Astrocyte (in vitro differentiated cells and primary cell): Measurements from ENCODE around the gene TOMM22. TPM values are rescaled to one million over a fixed set of nuclear protein-coding genes. Genes with fewer than 3 reads are reported as not detected.

ENCODE experiments used
- DNase-seq: peaks from one replicate; pipeline ENCODE4 v3.0.0-alpha.2; 2010; ENCODE audit warnings: low read depth
- FAIRE-seq: peaks from 2 replicates; lab custom pipeline; 2011; peaks lifted over from hg19 to GRCh38; lab: Jason Lieb, UNC
- H2AFZ ChIP-seq: 2 replicates; pipeline ENCODE4 v1.6.0; 2012; ENCODE audit warnings: low read depth, low read length, inconsistent platforms
- H3K27ac ChIP-seq: 2 replicates; pipeline ENCODE4 v1.5.1; 2011; ENCODE audit warnings: low read depth, low read length, inconsistent platforms
- H3K27me3 ChIP-seq: 2 replicates; pipeline ENCODE4 v1.6.0; 2011; ENCODE audit warnings: low read length, inconsistent platforms; ENCODE audit not compliant: insufficient read depth
- H3K36me3 ChIP-seq: 2 replicates; pipeline ENCODE4 v1.5.1; 2011; ENCODE audit warnings: low read length, inconsistent platforms; ENCODE audit not compliant: insufficient read depth
- H3K4me1 ChIP-seq: 2 replicates; pipeline ENCODE4 v1.5.1; 2011; ENCODE audit warnings: low read length, inconsistent platforms; ENCODE audit not compliant: insufficient read depth
- H3K4me2 ChIP-seq: 2 replicates; pipeline ENCODE4 v1.6.0; 2012; ENCODE audit warnings: low read length, inconsistent platforms
- H3K4me3 ChIP-seq: 2 replicates; pipeline ENCODE4 v1.5.1; 2011; ENCODE audit warnings: low read depth, mild to moderate bottlenecking, low read length, inconsistent platforms; ENCODE audit not compliant: insufficient read depth
- H3K79me2 ChIP-seq: 2 replicates; pipeline ENCODE4 v1.6.0; 2012; ENCODE audit warnings: mild to moderate bottlenecking, low read length, inconsistent platforms; ENCODE audit not compliant: insufficient read depth
- H3K9ac ChIP-seq: 2 replicates; pipeline ENCODE4 v1.6.0; 2012; ENCODE audit warnings: mild to moderate bottlenecking, low read length, inconsistent platforms
- H3K9me3 ChIP-seq: 2 replicates; pipeline ENCODE4 v1.5.1; 2012; ENCODE audit warnings: low read depth, mild to moderate bottlenecking, low read length, inconsistent platforms; ENCODE audit not compliant: insufficient read depth
- H4K20me1 ChIP-seq: 2 replicates; pipeline ENCODE4 v1.6.0; 2012; ENCODE audit warnings: low read length, inconsistent platforms; ENCODE audit not compliant: insufficient read depth
- H3K27ac Mint-ChIP-seq: one replicate; pipeline ENCODE4 v1.8.0; 2021; ENCODE audit warnings: mild to moderate bottlenecking, mixed read lengths; ENCODE audit not compliant: unreplicated experiment
- H3K27me3 Mint-ChIP-seq: one replicate; pipeline ENCODE4 v1.8.0; 2021; ENCODE audit warnings: low read depth, mixed read lengths; ENCODE audit not compliant: unreplicated experiment
- H3K36me3 Mint-ChIP-seq: one replicate; pipeline ENCODE4 v1.8.0; 2021; ENCODE audit warnings: low read depth, mixed read lengths; ENCODE audit not compliant: unreplicated experiment
- H3K4me1 Mint-ChIP-seq: one replicate; pipeline ENCODE4 v1.8.0; 2021; ENCODE audit warnings: low read depth, mixed read lengths; ENCODE audit not compliant: unreplicated experiment
- H3K4me3 Mint-ChIP-seq: one replicate; pipeline ENCODE4 v1.8.0; 2021; ENCODE audit warnings: mild to moderate bottlenecking, moderate library complexity, mixed read lengths; ENCODE audit not compliant: unreplicated experiment
- H3K9me3 Mint-ChIP-seq: one replicate; pipeline ENCODE4 v1.8.0; 2021; ENCODE audit warnings: mild to moderate bottlenecking, mixed read lengths; ENCODE audit not compliant: unreplicated experiment
- CTCF ChIP-seq: IDR thresholded peaks from 2 replicates; pipeline ENCODE4 v1.5.1; 2011; ENCODE audit warnings: low read depth, mild to moderate bottlenecking, inconsistent platforms, low read length, moderate library complexity; ENCODE audit not compliant: insufficient read depth
- EZH2 ChIP-seq: IDR thresholded peaks from 2 replicates; pipeline ENCODE4 v1.6.1; 2012; ENCODE audit warnings: mild to moderate bottlenecking, low read length, inconsistent platforms; ENCODE audit not compliant: insufficient read depth
- total RNA-seq: library from RNA; stranded (reverse); gene quantifications from 2 replicates; pipeline ENCODE4 v1.2.1, GENCODE V29; 2021

TOMM22 gene
- total RNA-seq, 1 donor from 2014 or later: 77.8 TPM

GRCh38 chr22:38685761-38686160, 4.0 kb downstream of the TOMM22 start:
- Mint-ChIP-seq H3K4me1 (peaks cover 2% of the 10 kb centered on the region), H3K27ac (no peak overlapping the region), H3K36me3 (peaks cover 20% of the 10 kb centered on the region), H3K4me3 (no peak overlapping the region), H3K27me3 (no peaks in the 10 kb centered on the region), H3K9me3 (no peaks in the 10 kb centered on the region)
- no peaks in the 10 kb centered on the region for H3K27me3 ChIP-seq
- peaks cover 10% of the 10 kb centered on the region for H3K4me1 ChIP-seq
- H3K27ac ChIP-seq: no peak overlapping the region
- H3K36me3 ChIP-seq: peaks cover 41% of the 10 kb centered on the region
- no peaks in the 10 kb centered on the region for H3K9me3 ChIP-seq
- peaks cover 44% of the 10 kb centered on the region for H3K79me2 ChIP-seq
- H4K20me1 ChIP-seq: peaks cover 29% of the 10 kb centered on the region
- DNase-seq: no peak
- no peak overlapping the region for H3K4me2 ChIP-seq
- no peak overlapping the region for H3K4me3 ChIP-seq
- H2AFZ ChIP-seq: no peak overlapping the region
- H3K9ac ChIP-seq: no peak overlapping the region
- no peak for FAIRE-seq
- TF ChIP-seq CTCF (no peak), EZH2 (no peak)

GRCh38 chr22:38689651-38690050, 7.9 kb downstream of the TOMM22 start:
- Histone ChIP-seq H3K4me1 (no peaks in the 10 kb centered on the region), H3K4me3 (no peak overlapping the region), H3K27me3 (no peaks in the 10 kb centered on the region), H3K4me2 (no peak overlapping the region), H2AFZ (no peak overlapping the region), H3K79me2 (peaks cover 60% of the 10 kb centered on the region), H3K9ac (no peak overlapping the region), H3K36me3 (peaks cover 34% of the 10 kb centered on the region), H3K9me3 (no peaks in the 10 kb centered on the region), H3K27ac (no peak overlapping the region), H4K20me1 (peaks cover 62% of the 10 kb centered on the region)
- TF ChIP-seq EZH2: no peak
- no peak for TF ChIP-seq CTCF
- DNase-seq (no peak), FAIRE-seq (no peak)
- Mint-ChIP-seq H3K36me3 (peaks cover 8% of the 10 kb centered on the region), H3K9me3 (no peaks in the 10 kb centered on the region), H3K27me3 (no peaks in the 10 kb centered on the region), H3K4me1 (no peaks in the 10 kb centered on the region), H3K27ac (no peak overlapping the region), H3K4me3 (no peak overlapping the region)

- Mint-ChIP-seq H3K9me3 (no peaks in the 10 kb centered on the region), H3K27ac (no peak overlapping the region), H3K36me3 (peaks cover 10% of the 10 kb centered on the region), H3K4me3 (no peak overlapping the region), H3K4me1 (peaks cover 29% of the 10 kb centered on the region), H3K27me3 (no peaks in the 10 kb centered on the region)
- DNase-seq: no peak
- FAIRE-seq: no peak
- no peaks in the 10 kb centered on the region for H3K9me3 ChIP-seq
- no peak overlapping the region for H2AFZ ChIP-seq
- H3K4me2 ChIP-seq: no peak overlapping the region
- no peak overlapping the region for H3K27ac ChIP-seq
- H3K27me3 ChIP-seq: no peaks in the 10 kb centered on the region
- H4K20me1 ChIP-seq: peaks cover 68% of the 10 kb centered on the region
- H3K79me2 ChIP-seq: peaks cover 88% of the 10 kb centered on the region
- no peak overlapping the region for H3K9ac ChIP-seq
- TF ChIP-seq EZH2 (no peak), CTCF (no peak)
- peaks cover 10% of the 10 kb centered on the region for H3K36me3 ChIP-seq
- peaks cover 31% of the 10 kb centered on the region for H3K4me1 ChIP-seq
- no peak overlapping the region for H3K4me3 ChIP-seq
These were observed 12.3 kb downstream of the TOMM22 start for GRCh38 chr22:38694049-38694448.
